IPS DF 4.7 (cell line): ENCODE measurements around the gene RPH3AL.
"Not testable (repeated sequence)": the region's sequence is repeated elsewhere in the genome, so short reads cannot be mapped to it uniquely, and the experiment has no call there.

Experiments
- DNase-seq: peaks from one replicate; pipeline ENCODE4 v3.0.0-alpha.2; 2013; ENCODE audit warnings: low spot score; ENCODE audit errors: extremely low read depth

The RPH3AL gene

GRCh38 chr17:204427-205147 lies 148.0 kb downstream of the RPH3AL start:
- no peak for DNase-seq

- no peak for DNase-seq
Measured at GRCh38 chr17:202501-202951, 150.1 kb downstream of the RPH3AL start.

- not testable (repeated sequence) for DNase-seq
Measured at GRCh38 chr17:201736-202135, 150.9 kb downstream of the RPH3AL start.

- not testable (repeated sequence) for DNase-seq
Measured at GRCh38 chr17:201257-201656, 151.3 kb downstream of the RPH3AL start.

- no peak for DNase-seq
Measured at GRCh38 chr17:200586-200985, 152.0 kb downstream of the RPH3AL start.

- DNase-seq: no peak
Measured at GRCh38 chr17:199806-200545, 152.6 kb downstream of the RPH3AL start.

GRCh38 chr17:199191-199604 lies 153.4 kb downstream of the RPH3AL start:
- no peak for DNase-seq

- not testable (repeated sequence) for DNase-seq
Measured at GRCh38 chr17:198225-198624, 154.4 kb downstream of the RPH3AL start.

- DNase-seq: no peak
Measured at GRCh38 chr17:197352-197751, 155.3 kb downstream of the RPH3AL start.

- no peak for DNase-seq
Measured at GRCh38 chr17:194828-195602, 157.6 kb downstream of the RPH3AL start.

GRCh38 chr17:193841-194806 lies 158.5 kb downstream of the RPH3AL start:
- DNase-seq: no peak

GRCh38 chr17:193426-193810 lies 159.2 kb downstream of the RPH3AL start:
- DNase-seq: no peak

- DNase-seq: no peak
Measured at GRCh38 chr17:192666-193425, 159.8 kb downstream of the RPH3AL start.

GRCh38 chr17:189444-189843 lies 163.2 kb downstream of the RPH3AL start:
- DNase-seq: no peak

GRCh38 chr17:187130-187529 lies 165.5 kb downstream of the RPH3AL start:
- no peak for DNase-seq

- no peak for DNase-seq
Measured at GRCh38 chr17:185445-186138, 167.0 kb downstream of the RPH3AL start.

GRCh38 chr17:183021-183420 lies 169.6 kb downstream of the RPH3AL start:
- no peak for DNase-seq

GRCh38 chr17:182050-182751 lies 170.4 kb downstream of the RPH3AL start:
- DNase-seq: no peak
